Upper lobe of left lung (tissue), 6 donors: Measurements from ENCODE around the gene LSM6. TPM values are rescaled to one million over a fixed set of nuclear protein-coding genes. Genes with fewer than 3 reads are reported as not detected.

Experiments
- ATAC-seq, 2 donors: fragments of 200-7000 bp; cut with Tn5 transposase; one replicate each; pipeline ENCODE4 v1.9.1; 2022; ENCODE audit warnings: mild to moderate bottlenecking in 2 of 2, moderate library complexity in 2 of 2; ENCODE audit not compliant: low FRiP score in 2 of 2
- DNase-seq, 2 donors: peaks; one replicate each; pipeline ENCODE4 v3.0.0-alpha.2; 2019 to 2020
- H3K27ac ChIP-seq, 4 donors: fragments of 200-600 bp; sonication (generic); one replicate each; pipeline ENCODE4 v1.5.1; 2016 to 2019
- H3K27me3 ChIP-seq, 4 donors: fragments of 200-600 bp; sonication (generic); one replicate each; pipeline ENCODE4 v1.5.1; 2017 to 2019
- H3K36me3 ChIP-seq, 4 donors: fragments of 200-600 bp; sonication (generic); one replicate each; pipeline ENCODE4 v1.5.1; 2016 to 2019
- H3K4me1 ChIP-seq, 4 donors: fragments of 200-600 bp; sonication (generic); one replicate each; pipeline ENCODE4 v1.5.1; 2018 to 2019
- H3K4me3 ChIP-seq, 4 donors: fragments of 200-600 bp; sonication (generic); one replicate each; pipeline ENCODE4 v1.5.1; 2017 to 2019; ENCODE audit warnings: mild to moderate bottlenecking in 2 of 4, moderate library complexity in 1 of 4
- H3K9me3 ChIP-seq, 4 donors: fragments of 200-600 bp; sonication (generic); one replicate each; pipeline ENCODE4 v1.5.1; 2018 to 2019
- CTCF ChIP-seq, 6 experiments: fragments of 450-650 bp in 4 of 6; fragments of 200-600 bp in 2 of 6; sonication (generic) in 2 of 6; IDR thresholded peaks; one replicate each; pipeline ENCODE4 v1.5.1; 2016 to 2019; ENCODE audit warnings: antibody characterized with exemption in 6 of 6
- EP300 ChIP-seq, 4 donors: sonication (generic); formaldehyde crosslinking; IDR thresholded peaks; one replicate each; pipeline ENCODE4 v1.5.1; 2017; ENCODE audit warnings: antibody characterized with exemption in 4 of 4, control low read depth in 2 of 4
- POLR2A ChIP-seq, 4 donors: fragments of 450-650 bp; IDR thresholded peaks; one replicate each; pipeline ENCODE4 v1.5.1; 2016 to 2017; ENCODE audit warnings: antibody characterized with exemption in 4 of 4, mild to moderate bottlenecking in 2 of 4
- POLR2AphosphoS5 ChIP-seq, 2 donors: sonication (generic); formaldehyde crosslinking; IDR thresholded peaks; one replicate each; pipeline ENCODE4 v1.5.1; 2017; ENCODE audit warnings: antibody characterized with exemption in 2 of 2
- WGBS, 2 donors: methylation state at CpG; one replicate each; pipeline ENCODE4 v1.1.5; 2017 to 2018; 5-methylcytosine and 5-hydroxymethylcytosine counted together
- total RNA-seq, 6 donors: library from RNA; depleted of rRNA in 4 of 6; stranded (reverse); fragments of >200 nt in 4 of 6; gene quantifications; one replicate each; pipeline versions ENCODE4 v1.1.0 to v1.2.1, GENCODE V29; 2016 to 2021
- donor health status: DM: no; HTN: no; CAD: no; lungs with moderate emphysema.
- donor health status: DM: no; HTN: yes; CAD: no; lungs with severe emphysema.

Gene LSM6
- total RNA-seq, 6 donors from 2014 or later: 19.6 to 48.2 (median 33.5) TPM

GRCh38 chr4:146210890-146211289, 35.4 kb downstream of the LSM6 start:
- Histone ChIP-seq H3K4me3 (no peak overlapping the region), H3K36me3 (no peaks in the 10 kb centered on the region), H3K27ac (no peak overlapping the region), H3K4me1 (no peaks in the 10 kb centered on the region), H3K9me3 (no peaks in the 10 kb centered on the region), H3K27me3 (no peaks in the 10 kb centered on the region)
- WGBS, 2 donors: 56 to 71% methylated on average over 2 of the region's 2 CpGs
- no peak for DNase-seq
- no peak for TF ChIP-seq POLR2A (IDR thresholded peaks at IDR 0.05)
- TF ChIP-seq EP300 (IDR thresholded peaks at IDR 0.05): no peak
- TF ChIP-seq CTCF (IDR thresholded peaks at IDR 0.05): no peak
- TF ChIP-seq POLR2AphosphoS5 (IDR thresholded peaks at IDR 0.05): no peak
- ATAC-seq: no peak

GRCh38 chr4:146211440-146211839, 35.9 kb downstream of the LSM6 start:
- TF ChIP-seq EP300 (IDR thresholded peaks at IDR 0.05) (no peak), CTCF (IDR thresholded peaks at IDR 0.05) (no peak), POLR2AphosphoS5 (IDR thresholded peaks at IDR 0.05) (no peak), POLR2A (IDR thresholded peaks at IDR 0.05) (no peak)
- Histone ChIP-seq H3K4me3 (no peak overlapping the region), H3K9me3 (no peaks in the 10 kb centered on the region), H3K27me3 (no peaks in the 10 kb centered on the region), H3K4me1 (no peaks in the 10 kb centered on the region), H3K27ac (no peak overlapping the region), H3K36me3 (no peaks in the 10 kb centered on the region)
- no peak for DNase-seq
- no peak for ATAC-seq
- 75 to 77% methylated on average over 7 of the region's 7 CpGs for WGBS, 2 donors

GRCh38 chr4:146212781-146213180, 37.3 kb downstream of the LSM6 start:
- H3K36me3 ChIP-seq: no peaks in the 10 kb centered on the region
- H3K4me3 ChIP-seq: no peak overlapping the region
- no peaks in the 10 kb centered on the region for H3K27me3 ChIP-seq
- 95 to 96% methylated on average over 9 of the region's 9 CpGs for WGBS, 2 donors
- TF ChIP-seq EP300 (IDR thresholded peaks at IDR 0.05) (no peak), POLR2A (IDR thresholded peaks at IDR 0.05) (no peak), CTCF (IDR thresholded peaks at IDR 0.05) (no peak), POLR2AphosphoS5 (IDR thresholded peaks at IDR 0.05) (no peak)
- DNase-seq (peak in 1 of 2 donors; percentile 8), ATAC-seq (no peak)
- H3K4me1 ChIP-seq: no peaks in the 10 kb centered on the region
- no peaks in the 10 kb centered on the region for H3K9me3 ChIP-seq
- no peak overlapping the region for H3K27ac ChIP-seq

- no peaks in the 10 kb centered on the region for H3K9me3 ChIP-seq
- H3K27me3 ChIP-seq: no peaks in the 10 kb centered on the region
- H3K36me3 ChIP-seq: no peaks in the 10 kb centered on the region
- H3K27ac ChIP-seq: no peak within 1 kb of the TSS
- no peak for TF ChIP-seq POLR2A (IDR thresholded peaks at IDR 0.05)
- TF ChIP-seq CTCF (IDR thresholded peaks at IDR 0.05): no peak
- no peak for DNase-seq
- H3K4me1 ChIP-seq: no peaks in the 10 kb centered on the region
- H3K4me3 ChIP-seq: no peak within 1 kb of the TSS
- WGBS, 2 donors: 77 to 85% methylated on average over 5 of the region's 5 CpGs
- no peak for ATAC-seq
Observed at GRCh38 chr4:146214238-146214637, 38.7 kb downstream of the LSM6 start, which contains the start of gene REELD1. Gene REELD1 (plus strand): TSS chr4:146214538. CDS start chr4:146216953, 2,415 bp downstream.

- DNase-seq (no peak), ATAC-seq (peak in 1 of 2 donors; percentile 66)
- Histone ChIP-seq H3K27ac (no peak overlapping the region), H3K9me3 (no peaks in the 10 kb centered on the region), H3K36me3 (no peaks in the 10 kb centered on the region), H3K4me3 (no peak overlapping the region), H3K27me3 (no peaks in the 10 kb centered on the region), H3K4me1 (no peaks in the 10 kb centered on the region)
- 68 to 72% methylated on average over 8 of the region's 8 CpGs for WGBS, 2 donors
- TF ChIP-seq POLR2AphosphoS5 (IDR thresholded peaks at IDR 0.05) (no peak), EP300 (IDR thresholded peaks at IDR 0.05) (no peak), POLR2A (IDR thresholded peaks at IDR 0.05) (no peak), CTCF (IDR thresholded peaks at IDR 0.05) (no peak)
Observed at GRCh38 chr4:146222313-146222712, 46.8 kb downstream of the LSM6 start.
